Non-pigmented ciliary epithelial cell (primary cell): ENCODE results near the gene TSPOAP1.

Source experiments
- DNase-seq: peaks from one replicate; pipeline ENCODE4 v3.0.0-alpha.2; 2010; ENCODE audit warnings: low read depth

TSPOAP1 gene

DNA sequence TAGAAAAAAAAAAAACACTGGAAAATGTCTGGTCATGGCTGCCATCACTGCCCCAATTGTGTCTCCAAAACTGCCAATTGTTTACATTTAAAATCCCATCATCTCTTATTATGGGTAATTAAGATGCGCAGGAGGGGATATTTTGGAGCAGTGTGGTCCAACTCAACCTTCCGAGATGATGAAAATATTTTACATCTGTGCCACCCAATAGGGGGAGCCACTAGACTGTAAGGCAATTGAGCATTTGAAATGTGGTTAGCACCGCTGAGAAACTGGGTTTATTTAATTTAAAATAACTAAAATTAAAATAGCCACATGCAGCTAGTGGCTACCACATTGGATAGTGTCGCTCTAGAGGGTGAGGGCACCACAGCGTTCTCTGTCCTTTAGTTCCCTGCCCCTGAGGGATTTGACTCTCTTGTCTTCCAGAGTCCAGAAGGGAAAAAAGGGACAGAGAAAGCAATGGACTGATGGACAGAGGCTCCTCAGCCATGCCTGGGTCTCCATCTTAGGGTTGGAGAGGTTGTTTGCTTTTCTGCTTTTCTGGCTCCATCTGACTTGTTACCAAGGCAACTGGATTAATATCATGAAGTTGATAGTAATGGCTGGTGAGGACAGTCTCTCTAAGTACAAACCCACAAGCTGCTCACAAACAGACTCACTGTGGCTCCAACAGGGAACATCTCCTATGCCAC lies 51.3 kb downstream of the TSPOAP1 start:
- DNase-seq, result no peak

DNA sequence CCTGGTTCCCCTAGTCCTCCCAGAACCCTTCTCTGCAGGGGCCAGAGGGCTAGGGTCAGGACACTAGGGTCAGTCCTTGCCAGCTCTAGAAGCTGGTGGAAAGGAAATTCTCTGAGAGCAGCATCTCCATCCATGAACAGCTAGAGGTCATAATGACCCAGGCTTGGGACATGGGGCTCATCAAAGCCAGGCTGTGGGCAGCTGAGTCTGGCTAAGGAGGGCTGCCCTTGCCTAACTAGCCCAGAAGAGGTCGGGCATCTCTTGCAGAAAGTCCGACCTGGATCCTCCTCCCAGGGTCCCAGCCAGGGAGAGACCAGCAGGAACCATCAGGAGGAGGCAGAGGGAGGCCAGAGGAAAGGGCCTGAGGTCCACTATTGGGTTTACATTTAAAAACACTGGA lies 52.2 kb downstream of the TSPOAP1 start:
- no peak for DNase-seq

DNA sequence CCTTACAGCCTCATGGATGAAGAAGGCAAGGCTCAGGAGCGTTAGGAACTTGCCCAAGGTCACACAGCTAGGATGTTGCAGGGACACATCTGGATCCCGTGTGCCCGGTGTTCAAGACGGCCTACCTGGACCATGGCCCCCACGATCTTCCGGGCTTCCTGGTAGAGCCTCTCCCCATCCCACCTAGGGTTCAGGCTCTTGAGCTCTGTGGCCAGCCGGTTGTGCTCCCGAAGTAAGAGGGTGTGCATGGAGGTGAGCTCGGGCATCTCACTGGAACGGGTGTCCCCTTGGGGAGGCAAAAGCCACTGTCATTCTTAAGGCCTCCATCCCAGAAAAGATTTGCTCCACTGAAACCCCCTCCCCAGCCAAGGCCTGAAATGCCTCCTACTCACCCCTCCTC lies 53.2 kb downstream of the TSPOAP1 start:
- DNase-seq, result no peak

DNA sequence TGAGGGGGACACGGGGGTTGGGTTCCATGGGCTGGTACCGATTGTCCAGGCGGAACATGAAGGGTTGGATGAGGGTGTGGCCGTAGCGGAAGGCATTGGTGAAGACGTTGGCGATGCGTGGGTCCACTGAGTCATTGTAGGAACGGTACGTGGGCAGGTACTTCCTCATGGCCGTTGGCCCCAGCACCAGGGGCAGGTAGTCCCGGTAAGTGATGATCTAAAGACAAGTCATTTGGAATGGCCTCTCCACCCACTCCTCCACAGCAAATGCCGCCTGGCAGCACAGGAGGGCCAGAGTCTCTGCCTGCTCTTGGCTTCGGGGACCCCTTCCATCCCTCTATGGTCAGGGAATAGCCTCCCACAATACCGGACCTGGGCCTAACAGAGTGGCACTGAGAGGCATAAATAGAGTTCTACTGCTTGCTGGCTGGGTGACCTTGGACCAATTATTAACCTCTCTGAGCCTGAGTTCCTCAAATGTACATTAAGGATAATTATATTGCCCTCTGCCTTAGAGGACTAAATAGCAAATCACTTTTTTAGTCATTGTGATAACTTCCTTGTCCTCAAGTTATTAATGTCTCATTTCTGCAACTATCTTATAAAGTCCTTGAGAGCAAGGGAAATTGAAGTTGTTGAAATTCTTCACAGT lies 55.0 kb downstream of the TSPOAP1 start:
- DNase-seq, result no peak

DNA sequence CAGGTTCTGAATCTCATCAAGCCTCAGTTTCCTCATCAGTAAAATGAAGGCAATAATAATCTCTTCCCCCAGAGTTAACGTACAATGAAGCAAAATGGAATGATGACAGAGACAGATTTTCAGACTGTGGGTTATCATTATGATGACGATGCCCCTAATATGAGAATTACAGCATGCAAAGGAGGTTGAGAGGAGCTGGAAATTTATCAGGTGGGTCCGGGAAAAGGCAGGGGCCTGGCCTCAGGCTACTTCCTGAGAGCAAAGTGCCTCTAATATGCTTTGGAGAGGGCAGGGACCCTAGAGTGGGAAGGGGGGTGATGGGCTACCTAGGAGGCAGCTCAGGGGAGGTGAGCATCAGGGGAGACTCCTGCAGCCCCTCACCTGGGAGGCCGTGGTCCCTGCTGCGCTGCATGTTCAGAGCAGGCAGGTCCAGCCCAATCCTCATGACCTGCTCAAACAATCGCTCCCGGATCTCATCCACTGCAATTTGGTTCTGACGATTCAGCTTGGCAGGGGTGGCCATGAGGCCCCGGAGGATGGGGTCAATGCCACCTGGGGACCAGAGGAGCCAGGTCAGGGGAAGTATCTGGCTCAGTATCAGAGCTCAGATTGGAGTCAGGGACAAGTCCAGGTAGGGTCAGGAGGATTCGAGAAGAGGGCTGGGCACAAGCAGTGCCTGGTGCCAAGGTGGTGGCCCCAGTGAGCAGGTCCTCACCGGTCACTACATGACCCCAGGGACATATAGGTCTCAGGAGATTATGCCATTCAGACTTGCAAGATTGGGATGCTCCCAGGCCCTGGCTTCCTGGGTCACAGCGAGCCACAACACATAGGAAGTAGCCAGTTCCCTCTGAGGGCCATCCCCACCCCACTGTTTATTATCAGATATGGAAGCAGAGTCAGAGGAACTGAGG lies 56.0 kb downstream of the TSPOAP1 start:
- DNase-seq, result no peak

DNA sequence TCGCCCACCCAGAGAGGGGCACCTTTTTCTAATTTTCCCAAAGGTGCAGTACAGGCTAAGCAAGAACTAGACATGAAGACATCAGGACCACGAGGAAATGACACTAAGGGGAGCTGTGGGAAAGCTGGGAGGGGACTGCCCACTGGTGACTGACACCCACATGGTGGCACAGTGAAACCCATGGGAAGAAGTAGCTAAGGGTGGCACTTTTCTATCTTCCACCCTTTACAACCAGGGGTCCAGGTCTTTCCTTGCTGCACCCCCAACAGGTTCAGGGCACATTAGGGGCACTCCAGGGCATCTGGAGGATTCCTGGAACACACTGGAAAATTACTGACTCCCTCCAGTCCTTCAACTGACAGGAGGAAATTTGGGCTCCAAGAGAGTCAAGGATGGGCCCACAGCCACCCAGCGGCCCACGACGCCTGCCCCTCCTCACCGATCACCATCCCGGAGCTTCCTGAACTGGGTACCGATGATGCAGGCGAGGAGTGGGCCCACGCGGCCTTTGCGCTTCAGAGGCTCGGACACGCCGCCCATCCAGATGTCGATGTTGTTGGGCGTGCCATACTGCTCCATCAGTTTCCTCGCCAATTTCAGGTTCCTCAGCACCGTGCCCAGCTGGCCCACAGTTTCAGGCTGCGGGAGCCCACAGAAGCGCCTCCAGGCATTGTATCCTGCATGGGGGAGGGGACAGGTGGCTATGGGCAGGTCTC lies 57.2 kb downstream of the TSPOAP1 start:
- DNase-seq, result no peak

DNA sequence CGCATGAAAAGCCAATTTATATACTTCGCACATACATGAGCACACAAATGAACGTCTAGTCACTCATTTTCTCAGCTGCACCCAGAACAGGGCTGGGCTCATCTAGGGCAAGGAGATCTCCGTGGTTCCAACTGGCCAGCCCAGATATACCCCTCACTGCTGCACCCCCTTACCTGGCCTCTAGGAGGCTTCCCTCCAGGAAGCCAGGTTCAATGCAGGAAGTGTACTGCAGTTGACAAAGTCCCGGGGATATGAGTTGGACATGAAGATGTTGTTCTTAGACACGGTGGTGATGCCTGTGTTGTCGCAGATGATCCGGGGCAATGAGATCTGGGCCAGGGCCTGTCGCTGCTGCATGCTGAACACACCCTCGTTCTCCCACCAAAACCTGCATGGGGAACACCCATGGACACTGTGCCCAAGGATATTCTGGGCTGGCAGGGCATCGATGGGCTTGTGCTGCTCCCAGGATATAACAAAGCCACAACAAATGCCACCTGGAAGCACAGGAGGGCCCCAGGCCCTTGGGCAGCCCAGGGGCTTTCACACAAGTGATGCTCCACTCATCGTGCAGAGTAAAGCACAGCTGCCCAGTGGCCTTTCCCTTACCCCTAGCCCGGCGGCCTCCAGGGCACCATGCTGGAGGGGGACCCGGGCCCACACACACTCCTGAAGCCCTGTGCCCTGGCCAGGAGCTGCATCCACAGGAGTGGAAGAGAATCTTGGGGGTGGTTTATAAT lies 57.9 kb downstream of the TSPOAP1 start:
- DNase-seq, result no peak

DNA sequence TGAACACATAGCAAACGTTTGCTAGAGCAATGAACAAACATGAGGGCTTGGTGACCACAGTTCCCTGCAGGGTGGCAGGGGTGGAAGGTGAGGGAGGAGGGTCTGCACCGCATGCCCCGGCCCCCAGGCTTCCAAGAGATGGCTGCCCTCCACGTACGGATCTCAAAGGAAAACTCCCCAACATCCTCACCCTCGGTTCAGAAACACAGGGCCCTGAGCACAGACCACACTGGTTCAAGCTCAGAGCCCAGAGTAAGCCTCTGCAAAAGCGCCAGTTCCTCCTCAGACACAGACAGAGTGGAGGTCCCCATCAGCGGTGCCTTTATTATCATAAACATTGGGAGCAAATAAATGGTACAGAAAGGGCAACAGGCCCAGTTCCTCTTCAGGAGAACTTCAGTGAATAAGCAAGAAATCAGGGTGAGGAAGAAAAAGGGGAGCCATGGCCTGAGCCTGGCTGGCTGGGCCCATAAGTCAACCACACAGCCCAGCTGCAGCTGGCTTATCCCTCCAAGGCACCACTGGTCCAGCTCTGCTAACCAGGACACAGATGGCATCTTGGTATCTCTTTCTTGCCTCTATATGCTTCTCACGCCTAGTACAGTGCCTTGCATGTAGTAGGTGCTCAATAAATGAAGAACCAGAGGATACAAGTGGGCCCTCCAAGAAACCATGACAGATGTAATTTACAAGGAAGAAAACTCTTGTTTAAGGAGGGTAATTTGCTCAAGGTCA lies 58.9 kb downstream of the TSPOAP1 start:
- DNase-seq, result no peak

DNA sequence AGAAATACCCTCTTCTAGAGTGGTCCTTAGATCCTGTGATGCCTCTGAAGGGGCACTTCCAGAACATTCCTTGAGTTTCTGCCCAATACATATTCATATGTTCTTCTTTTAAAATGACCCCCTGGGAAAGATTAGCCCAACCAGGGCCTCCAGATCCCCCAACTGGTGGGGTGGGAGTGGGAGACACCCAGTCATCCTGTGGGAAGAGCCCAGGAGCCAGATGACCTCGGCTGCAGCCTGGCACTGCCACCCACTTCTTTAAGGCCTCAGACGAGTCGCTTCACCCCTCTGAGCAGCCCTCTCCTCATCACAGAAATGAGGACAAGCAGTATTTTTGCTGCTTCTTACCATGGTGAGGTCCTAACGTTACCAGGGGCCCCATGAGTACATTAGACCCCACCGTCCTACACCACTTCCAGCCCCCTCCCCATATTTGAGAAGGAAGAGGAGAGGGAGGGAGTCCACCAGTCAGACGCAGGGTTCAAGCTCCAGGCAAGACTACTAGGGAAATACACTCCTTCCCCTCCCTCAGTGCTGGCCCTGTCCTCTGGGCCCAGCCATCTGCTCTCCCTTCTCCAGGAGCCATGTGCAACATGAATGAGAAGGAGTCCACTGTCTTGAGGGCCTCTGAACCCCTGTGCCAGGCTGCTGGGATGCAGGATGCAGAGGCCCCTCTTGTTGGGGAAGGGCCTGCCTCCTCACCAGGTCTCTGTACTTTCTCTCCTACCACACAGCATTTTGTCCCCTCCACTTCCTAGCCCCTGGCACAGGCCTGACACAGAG lies 59.6 kb downstream of the TSPOAP1 start:
- no peak for DNase-seq

DNA sequence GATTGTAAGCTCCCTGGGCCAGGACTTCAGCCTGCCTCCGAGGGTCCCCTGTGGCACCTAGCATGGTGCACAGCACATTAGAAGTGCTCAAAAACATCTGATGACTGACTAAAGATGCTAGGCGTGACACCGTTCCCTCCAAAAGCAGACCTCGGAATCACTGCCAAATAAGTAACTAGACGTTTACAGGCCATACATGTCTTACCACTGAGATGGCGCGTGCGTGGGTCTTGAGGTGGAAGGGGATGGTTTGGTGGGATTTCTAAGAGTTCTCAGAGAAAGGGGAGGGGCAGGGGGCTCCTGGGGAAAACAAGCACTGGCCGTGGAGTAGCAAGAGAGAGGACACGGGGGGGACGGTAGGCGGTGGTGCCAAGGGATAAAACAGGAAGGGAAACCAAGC lies 60.3 kb downstream of the TSPOAP1 start:
- DNase-seq, result no peak

DNA sequence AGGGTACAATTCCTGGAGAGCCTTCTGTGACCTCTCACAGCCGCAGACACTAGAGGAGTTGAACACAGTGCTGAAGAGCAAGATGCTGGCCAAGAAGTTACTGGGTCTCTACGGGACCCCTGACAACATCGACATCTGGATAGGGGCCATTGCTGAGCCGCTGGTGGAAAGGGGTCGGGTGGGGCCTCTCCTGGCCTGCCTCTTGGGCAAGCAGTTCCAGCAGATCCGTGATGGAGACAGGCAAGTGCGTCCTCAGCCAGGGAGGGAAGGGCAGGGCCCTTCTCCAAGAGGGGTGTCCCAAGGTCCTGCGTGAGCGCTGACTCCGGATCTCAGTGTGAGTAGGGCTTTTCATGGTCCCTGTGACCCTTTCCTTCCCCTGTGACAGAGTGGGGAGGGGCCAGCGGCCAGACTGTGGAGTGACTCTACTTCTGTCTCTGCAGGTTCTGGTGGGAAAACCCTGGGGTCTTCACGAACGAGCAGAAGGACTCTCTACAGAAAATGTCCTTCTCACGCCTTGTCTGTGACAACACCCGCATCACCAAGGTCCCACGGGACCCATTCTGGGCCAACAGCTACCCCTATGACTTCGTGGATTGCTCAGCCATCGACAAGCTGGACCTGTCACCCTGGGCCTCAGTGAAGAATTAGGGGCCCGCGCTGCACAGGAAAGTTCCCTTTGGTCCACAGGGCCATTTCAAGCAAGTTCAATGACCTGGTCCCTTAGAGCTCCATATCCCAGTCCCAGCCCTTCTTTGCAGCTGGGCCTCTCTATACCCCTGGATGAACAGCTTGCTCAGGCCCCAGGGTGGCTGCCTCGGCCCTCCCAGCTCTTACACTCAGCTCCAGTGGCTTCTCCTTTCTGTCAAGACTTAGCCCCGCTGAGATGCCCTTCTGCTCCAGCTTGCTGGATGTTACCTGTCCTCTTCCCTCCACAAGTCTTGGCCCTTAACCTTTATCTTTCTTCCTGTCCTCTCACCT lies 61.0 kb downstream of the TSPOAP1 start:
- no peak for DNase-seq

DNA sequence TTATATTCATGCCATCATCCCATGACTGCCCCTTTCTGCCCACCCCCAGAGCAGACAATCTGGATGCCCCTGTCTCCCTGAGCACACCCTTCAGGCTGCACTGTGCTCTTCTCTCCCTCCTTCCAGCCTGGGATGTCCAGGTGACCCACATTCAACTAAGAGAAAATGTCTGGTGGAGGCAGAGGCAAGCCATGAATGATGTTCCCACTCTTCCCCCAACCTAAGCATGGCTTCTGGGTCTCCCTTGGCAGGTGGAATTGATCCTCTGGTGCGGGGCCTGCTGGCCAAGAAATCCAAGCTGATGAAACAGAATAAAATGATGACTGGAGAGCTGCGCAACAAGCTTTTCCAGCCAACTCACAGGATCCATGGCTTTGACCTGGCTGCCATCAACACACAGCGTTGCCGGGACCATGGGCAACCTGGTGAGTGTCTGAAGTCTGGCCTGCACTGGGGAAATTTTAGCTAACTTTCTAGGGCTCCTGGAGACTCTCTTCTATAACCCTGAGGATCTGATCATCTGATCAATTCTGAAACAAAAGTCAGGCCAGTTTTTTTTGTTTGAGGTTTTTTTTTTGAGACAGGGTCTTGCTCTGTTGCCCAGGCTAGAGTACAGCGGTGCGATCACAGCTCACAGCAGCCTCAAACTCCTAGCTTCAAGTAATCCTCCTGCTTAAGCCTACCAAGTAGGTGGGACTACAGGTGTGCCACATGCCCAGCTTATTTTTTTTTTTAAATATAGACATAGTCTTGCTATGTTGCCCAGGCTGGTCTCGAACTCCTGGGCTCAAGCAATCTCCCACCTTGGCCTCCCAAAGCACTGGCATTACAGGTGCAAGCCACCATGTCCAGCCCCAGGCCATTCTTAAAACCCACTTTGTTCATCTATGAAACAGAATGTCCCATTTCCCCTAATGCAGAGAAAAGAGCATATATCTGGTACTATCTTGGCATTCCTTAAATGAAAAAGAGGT lies 62.4 kb downstream of the TSPOAP1 start:
- no peak for DNase-seq

DNA sequence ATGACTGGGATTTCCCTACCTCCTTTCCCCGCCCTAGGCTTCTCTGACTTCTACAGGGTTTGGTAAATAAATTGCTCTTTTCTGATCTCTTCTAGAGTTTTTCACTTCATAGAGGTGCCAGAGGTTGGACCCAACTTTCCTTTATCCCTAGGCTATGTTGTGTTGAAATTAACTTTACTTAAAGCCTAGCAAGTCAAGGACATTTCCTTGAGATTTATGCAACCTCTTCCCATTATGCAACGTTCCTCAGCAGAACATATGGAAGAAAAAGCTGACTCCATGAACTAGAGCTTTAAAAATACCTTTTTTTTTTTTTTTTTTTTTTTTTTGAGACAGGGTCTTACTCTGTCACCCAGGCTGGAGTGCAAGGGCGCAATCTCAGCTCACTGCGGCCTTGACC lies 63.3 kb downstream of the TSPOAP1 start:
- DNase-seq, result no peak

DNA sequence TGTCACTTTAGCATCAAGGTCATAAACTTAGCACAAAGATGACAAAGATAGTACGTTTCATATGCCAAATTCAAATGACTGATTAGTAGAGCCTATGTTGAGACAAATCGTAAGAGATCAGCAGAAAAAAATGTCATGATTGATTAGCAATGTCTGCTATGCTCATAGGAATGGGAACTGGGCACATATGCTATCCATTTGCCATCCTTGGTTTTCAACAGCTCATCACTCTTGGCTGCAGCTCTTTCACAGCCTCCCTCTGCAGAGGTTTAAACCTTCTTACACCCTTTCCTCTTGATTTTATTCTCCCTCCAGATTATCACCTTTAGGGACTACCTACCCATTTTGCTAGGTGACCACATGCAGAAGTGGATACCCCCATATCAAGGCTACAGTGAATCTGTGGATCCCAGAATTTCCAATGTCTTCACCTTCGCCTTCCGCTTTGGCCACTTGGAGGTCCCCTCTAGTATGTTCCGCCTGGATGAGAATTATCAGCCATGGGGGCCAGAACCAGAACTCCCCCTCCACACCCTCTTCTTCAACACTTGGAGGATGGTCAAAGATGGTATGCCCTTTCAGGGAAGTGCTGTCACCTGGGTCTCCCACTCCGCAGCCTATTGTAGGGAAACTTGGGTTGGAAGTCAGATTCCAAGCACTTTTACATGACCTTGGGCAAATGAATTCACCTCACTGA lies 64.0 kb downstream of the TSPOAP1 start:
- no peak for DNase-seq

DNA sequence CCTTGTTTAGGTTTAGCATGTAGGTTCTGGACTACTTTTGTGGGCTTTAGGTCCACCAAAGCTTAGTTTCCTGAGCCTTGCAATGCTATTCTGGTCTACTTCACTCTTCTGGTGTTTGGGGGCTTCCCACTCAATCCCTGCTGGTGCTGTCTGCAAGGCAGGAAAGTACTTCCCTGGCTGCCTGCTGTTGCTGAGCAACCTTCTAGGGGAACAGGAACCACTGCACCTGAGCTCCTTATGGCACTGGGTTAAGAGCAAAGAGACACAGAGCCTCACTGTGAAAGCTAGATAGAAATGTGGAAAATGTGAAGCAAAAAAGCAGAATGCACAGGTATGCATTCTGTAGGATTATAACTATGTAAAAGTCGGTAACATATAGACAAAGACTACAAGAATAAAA lies 64.8 kb downstream of the TSPOAP1 start:
- DNase-seq, result no peak

DNA sequence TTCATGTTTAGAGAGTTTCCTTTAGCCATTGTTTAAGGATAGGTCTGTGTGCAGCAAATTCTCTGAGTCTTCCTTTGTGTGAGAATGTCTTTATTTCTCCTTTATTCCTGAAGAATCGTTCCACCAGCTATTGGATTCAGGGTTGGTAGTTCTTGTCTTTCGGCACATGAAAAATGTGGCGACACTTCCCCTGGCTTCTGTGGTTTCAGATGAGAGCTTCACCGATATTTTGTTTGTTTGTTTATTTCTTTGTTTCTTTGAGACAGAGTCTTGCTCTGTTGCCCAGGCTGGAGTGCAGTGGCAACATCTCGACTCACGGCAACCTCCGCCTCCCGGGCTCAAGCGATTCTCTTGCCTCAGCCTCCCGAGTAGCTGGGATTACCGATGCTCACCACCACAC lies 66.4 kb downstream of the TSPOAP1 start:
- DNase-seq, result no peak

DNA sequence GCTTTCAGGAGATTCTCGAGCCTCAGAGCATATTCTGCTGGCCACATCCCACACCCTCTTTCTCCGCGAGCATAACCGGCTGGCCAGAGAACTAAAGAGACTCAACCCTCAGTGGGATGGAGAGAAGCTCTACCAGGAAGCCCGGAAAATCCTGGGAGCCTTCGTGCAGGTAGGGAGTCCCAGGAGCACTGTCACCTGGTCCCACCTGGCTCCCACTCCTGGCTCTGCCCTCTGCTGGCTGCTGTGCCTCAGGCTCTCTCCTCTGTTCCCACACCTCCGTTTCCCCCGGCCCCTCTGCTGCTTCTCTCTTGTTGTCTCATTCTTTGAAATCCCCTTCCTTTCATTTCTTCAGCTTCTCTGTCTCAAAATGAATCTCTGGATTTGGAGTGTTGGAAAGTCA lies 73.8 kb downstream of the TSPOAP1 start:
- no peak for DNase-seq
